OCI-LY3 (cell line): ENCODE results near the gene EGLN2.
"Not testable (repeated sequence)": the region's sequence is repeated elsewhere in the genome, so short reads cannot be mapped to it uniquely, and the experiment has no call there.

Experiments used
- CTCF ChIP-seq: fragments of 200-600, 300-600 bp; sonication (generic); IDR thresholded peaks from 2 replicates; pipeline ENCODE4 v1.5.1; 2014; ENCODE audit warnings: antibody characterized with exemption, low read length, low read depth
- EZH2phosphoT487 ChIP-seq: fragments of 200-600 bp; shearing (Covaris generic); IDR thresholded peaks from 2 replicates; pipeline ENCODE4 v1.6.1; 2018; ENCODE audit warnings: antibody characterized with exemption, mixed run types, low read depth

- TF ChIP-seq CTCF, EZH2phosphoT487: not testable (repeated sequence)
Measured at GRCh38 chr19:40826699-40827385, 27.9 kb downstream of the EGLN2 start.
